Measurements from ENCODE around the gene SORCS2. TPM values are rescaled to one million over a fixed set of nuclear protein-coding genes. Genes with fewer than 3 reads are reported as not detected.

The SORCS2 gene
- total and polyA plus RNA-seq, 7 donors = 0.18 to 1.5 (median 0.36) TPM

GRCh38 chr4:7618361-7618760 lies 426.0 kb downstream of the SORCS2 start:
- H3K27ac ChIP-seq = no peak overlapping the region
- 70 to 82% (median 82%) methylated on average over 9 of the region's 9 CpGs for WGBS, 3 donors
- H3K36me3 ChIP-seq (ENCODE audit: insufficient read depth in 1 of 2, low read depth in 1 of 2) = no peaks in the 10 kb centered on the region
- no peaks in the 10 kb centered on the region for H3K4me1 ChIP-seq
- ATAC-seq = no peak
- no peak for DNase-seq
- TF ChIP-seq, protein P1, sequence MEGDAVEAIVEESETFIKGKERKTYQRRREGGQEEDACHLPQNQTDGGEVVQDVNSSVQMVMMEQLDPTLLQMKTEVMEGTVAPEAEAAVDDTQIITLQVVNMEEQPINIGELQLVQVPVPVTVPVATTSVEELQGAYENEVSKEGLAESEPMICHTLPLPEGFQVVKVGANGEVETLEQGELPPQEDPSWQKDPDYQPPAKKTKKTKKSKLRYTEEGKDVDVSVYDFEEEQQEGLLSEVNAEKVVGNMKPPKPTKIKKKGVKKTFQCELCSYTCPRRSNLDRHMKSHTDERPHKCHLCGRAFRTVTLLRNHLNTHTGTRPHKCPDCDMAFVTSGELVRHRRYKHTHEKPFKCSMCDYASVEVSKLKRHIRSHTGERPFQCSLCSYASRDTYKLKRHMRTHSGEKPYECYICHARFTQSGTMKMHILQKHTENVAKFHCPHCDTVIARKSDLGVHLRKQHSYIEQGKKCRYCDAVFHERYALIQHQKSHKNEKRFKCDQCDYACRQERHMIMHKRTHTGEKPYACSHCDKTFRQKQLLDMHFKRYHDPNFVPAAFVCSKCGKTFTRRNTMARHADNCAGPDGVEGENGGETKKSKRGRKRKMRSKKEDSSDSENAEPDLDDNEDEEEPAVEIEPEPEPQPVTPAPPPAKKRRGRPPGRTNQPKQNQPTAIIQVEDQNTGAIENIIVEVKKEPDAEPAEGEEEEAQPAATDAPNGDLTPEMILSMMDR (IDR thresholded peaks at IDR 0.05) = no peak
- intact Hi-C loops (cut with DNase I) = no loop called here
- H3K9me3 ChIP-seq = no peaks in the 10 kb centered on the region
- no peak overlapping the region for H3K4me3 ChIP-seq
- peaks cover 0 to 11% (median 2%) of the 10 kb centered on the region in 3 donors for H3K27me3 ChIP-seq (ENCODE audit: insufficient read depth in 3 of 3, low read length in 2 of 3)

- H3K9me3 ChIP-seq = no peaks in the 10 kb centered on the region
- no peaks in the 10 kb centered on the region for H3K36me3 ChIP-seq (ENCODE audit: insufficient read depth in 1 of 2, low read depth in 1 of 2)
- DNase-seq (no peak), ATAC-seq (no peak)
- intact Hi-C loops (cut with DNase I) = no loop called here
- H3K27me3 ChIP-seq (ENCODE audit: insufficient read depth in 3 of 3, low read length in 2 of 3) = peaks cover 0 to 23% (median 2%) of the 10 kb centered on the region in 3 donors
- no peaks in the 10 kb centered on the region for H3K4me1 ChIP-seq
- H3K4me3 ChIP-seq = no peak overlapping the region
- no peak overlapping the region for H3K27ac ChIP-seq
- TF ChIP-seq, protein P1 (IDR thresholded peaks at IDR 0.05) = no peak
- whole genome bisulfite sequencing, 3 donors = 75 to 76% (median 75%) methylated on average over 16 of the region's 16 CpGs
Observed at GRCh38 chr4:7620086-7620813, 427.9 kb downstream of the SORCS2 start.

GRCh38 chr4:7620814-7621176 lies 428.5 kb downstream of the SORCS2 start:
- WGBS, 3 donors = 69 to 81% (median 76%) methylated on average over 9 to 10 of the region's 10 CpGs
- H3K9me3 ChIP-seq = no peaks in the 10 kb centered on the region
- TF ChIP-seq, protein P1 (IDR thresholded peaks at IDR 0.05) = no peak
- ATAC-seq = no peak
- no peak overlapping the region for H3K27ac ChIP-seq
- DNase-seq = no peak
- H3K27me3 ChIP-seq (ENCODE audit: insufficient read depth in 3 of 3, low read length in 2 of 3) = peaks cover 0 to 28% (median 2%) of the 10 kb centered on the region in 3 donors
- no peak overlapping the region for H3K4me3 ChIP-seq
- H3K4me1 ChIP-seq = no peaks in the 10 kb centered on the region
- intact Hi-C loops (cut with DNase I) = no loop called here
- H3K36me3 ChIP-seq (ENCODE audit: insufficient read depth in 1 of 2, low read depth in 1 of 2) = no peaks in the 10 kb centered on the region

DNA sequence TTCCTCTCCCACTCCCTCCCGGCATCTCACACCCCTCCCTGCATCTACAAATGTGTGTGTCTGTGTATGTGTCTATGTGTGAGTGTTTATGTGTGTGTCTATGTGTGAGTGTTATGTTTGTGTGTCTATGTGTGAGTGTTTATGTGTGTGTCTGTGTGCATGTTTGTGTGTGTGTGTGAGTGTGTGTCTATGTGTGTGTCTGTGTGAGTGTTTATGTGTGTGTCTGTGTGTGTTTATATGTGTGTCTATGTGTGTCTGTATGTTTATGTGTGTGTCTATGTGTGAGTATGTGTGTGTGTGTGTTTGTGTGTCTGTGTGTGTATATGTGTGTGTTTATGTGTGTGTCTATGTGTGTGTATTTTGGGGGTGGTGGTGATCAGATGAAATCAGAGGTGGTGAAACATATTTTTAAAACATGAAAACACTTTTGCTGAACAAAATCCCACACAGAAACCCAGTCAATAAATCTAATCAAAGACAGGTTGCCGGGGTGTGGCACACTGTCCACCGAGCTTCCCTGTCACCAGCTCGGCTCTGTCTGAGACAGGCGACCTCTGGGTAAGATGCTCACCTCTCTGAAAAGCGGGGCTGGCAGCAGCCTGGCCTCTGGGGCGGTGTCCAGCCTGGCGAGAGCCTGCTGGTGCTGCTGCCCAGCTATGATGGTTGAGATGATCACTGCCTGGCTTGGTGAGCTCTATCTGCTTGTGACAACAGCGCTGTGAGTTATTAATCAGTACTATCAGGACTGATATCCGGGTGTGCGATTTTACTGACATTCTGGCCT lies 429.1 kb downstream of the SORCS2 start:
- Histone ChIP-seq H3K4me3 (no peak overlapping the region), H3K36me3 (ENCODE audit: insufficient read depth in 1 of 2, low read depth in 1 of 2) (no peaks in the 10 kb centered on the region), H3K27me3 (ENCODE audit: insufficient read depth in 3 of 3, low read length in 2 of 3) (peaks cover 0 to 30% (median 2%) of the 10 kb centered on the region in 3 donors), H3K9me3 (no peaks in the 10 kb centered on the region), H3K4me1 (no peaks in the 10 kb centered on the region), H3K27ac (no peak overlapping the region)
- no peak for ATAC-seq
- DNase-seq = no peak
- TF ChIP-seq, protein P1 (IDR thresholded peaks at IDR 0.05) = no peak
- WGBS, 3 donors = 85 to 88% (median 87%) methylated on average over 11 of the region's 11 CpGs
- intact Hi-C loops (cut with DNase I) = no loop called here

All from psoas muscle (tissue), 8 donors.